HG03575 (cell line): ENCODE measurements around the gene GCNT1.
"Not testable (repeated sequence)": the region's sequence is repeated elsewhere in the genome, so short reads cannot be mapped to it uniquely, and the experiment has no call there.

ENCODE experiments used
- ATAC-seq: cut with Tn5 transposase; IDR thresholded peaks from one replicate; pipeline ENCODE4 v1.9.1; 2021; ENCODE audit not compliant: unreplicated experiment, insufficient number of reproducible peaks, low FRiP score; ENCODE audit errors: extremely low read depth

GCNT1 gene

GRCh38 chr9:76475686-76476085 lies 16.7 kb downstream of the GCNT1 start:
- no peak for ATAC-seq

GRCh38 chr9:76477818-76478217 lies 18.8 kb downstream of the GCNT1 start:
- ATAC-seq: not testable (repeated sequence)

GRCh38 chr9:76478226-76478625 lies 19.2 kb downstream of the GCNT1 start:
- ATAC-seq: no peak

- not testable (repeated sequence) for ATAC-seq
Measured at GRCh38 chr9:76479337-76479736, 20.4 kb downstream of the GCNT1 start.

DNA sequence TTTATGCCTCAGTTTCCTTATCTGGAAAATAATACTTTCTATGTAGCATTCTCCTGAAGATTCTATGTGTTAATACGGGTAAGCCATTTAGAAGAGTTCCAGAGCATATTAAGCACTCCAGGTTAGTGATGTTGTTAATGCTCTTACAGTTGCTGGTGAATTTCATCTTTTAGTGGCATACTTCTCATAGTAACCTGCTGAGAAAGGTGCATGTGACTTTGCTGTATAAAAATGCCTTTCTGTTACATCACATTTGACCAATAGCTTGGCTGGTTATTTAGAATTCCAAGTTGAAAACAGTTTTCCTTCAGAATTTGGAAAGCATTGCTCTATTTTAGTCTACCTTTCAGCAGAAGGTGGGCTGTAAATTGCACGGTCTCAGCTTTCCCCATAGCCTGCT lies 27.2 kb downstream of the GCNT1 start:
- ATAC-seq: no peak

- no peak for ATAC-seq
Measured at GRCh38 chr9:76490249-76490990, 31.4 kb downstream of the GCNT1 start.

DNA sequence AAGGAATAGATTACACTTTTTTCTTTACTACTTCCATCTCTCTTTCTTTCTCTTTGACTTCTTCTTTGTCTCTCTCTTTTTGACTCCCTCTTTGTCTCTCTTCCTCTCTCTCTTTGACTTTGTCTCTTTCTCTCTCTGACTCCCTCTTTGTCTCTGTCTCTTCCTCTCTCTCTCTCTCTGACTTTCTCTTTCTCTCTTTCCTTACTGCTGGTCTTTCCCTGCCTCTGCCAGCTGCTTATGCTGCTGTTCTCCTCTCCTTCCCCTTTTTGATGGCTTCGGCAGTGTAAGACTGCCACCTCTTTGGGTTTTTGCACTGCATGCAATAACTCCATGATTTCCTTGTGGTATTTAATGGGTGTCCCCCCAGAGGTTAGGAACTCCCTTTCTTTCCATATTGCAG lies 32.1 kb downstream of the GCNT1 start:
- not testable (repeated sequence) for ATAC-seq

GRCh38 chr9:76493496-76493895 lies 34.5 kb downstream of the GCNT1 start:
- not testable (repeated sequence) for ATAC-seq

DNA sequence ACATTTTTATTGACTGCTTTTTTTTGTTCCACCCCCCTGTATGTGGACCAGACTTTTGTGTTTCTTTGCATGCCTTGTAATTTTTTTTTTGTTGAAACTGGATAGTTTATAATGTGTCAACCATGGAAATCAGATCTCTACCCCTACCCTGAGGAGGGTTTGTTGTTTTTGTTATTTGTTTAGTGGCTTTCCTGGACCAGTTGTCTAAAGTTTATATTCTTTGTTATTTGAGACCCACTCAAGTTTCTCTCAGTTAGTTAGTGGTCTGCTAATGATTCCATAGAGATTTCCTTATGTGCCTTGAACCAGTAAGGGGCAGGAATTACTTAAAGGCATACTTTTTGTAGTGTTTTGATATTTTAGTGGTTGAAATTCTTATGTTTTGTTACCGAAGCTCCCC lies 41.1 kb downstream of the GCNT1 start:
- no peak for ATAC-seq

GRCh38 chr9:76502746-76503145 lies 43.8 kb downstream of the GCNT1 start:
- ATAC-seq: no peak

DNA sequence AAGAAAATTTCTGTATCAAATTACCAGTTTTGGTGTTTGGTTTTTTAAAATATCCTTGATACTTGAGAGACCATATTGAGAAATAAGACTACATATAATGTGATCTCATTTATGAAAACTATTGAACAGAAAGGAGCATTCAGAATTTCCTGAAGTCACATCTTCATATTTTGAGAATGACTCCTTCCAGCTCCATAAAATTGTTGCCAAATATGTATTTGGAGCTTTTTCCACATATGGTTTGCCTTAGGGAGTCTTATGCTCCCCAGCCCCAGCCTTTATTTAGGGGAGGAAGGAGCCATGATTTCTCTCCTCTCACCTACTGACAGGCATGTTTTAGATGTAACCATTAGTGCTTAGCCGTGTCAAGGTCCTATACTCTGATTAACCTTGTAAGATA lies 51.1 kb downstream of the GCNT1 start:
- ATAC-seq: no peak

- ATAC-seq: no peak
Measured at GRCh38 chr9:76510446-76510845, 51.5 kb downstream of the GCNT1 start.

GRCh38 chr9:76512826-76513225 lies 53.8 kb downstream of the GCNT1 start:
- no peak for ATAC-seq

DNA sequence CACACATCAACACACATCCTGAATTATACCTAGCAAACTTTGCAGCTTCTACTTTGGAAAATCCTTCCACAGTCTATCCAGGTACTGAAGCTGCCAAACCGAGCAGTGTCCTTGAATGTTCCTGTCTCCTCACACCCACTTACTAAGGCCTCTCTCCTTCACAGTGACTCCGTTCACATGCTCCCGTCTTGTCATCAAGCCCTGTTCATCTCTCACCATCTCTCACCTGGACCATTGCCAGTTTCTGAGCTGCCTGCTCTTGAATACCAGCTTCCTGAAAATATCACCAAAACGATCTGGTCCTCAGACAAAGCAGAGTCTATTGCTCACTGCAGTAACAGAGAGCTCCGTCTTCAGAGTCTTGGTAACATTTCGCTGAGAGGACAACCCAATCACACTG lies 57.4 kb downstream of the GCNT1 start:
- no peak for ATAC-seq

GRCh38 chr9:76516871-76517270 lies 57.9 kb downstream of the GCNT1 start:
- ATAC-seq: no peak

DNA sequence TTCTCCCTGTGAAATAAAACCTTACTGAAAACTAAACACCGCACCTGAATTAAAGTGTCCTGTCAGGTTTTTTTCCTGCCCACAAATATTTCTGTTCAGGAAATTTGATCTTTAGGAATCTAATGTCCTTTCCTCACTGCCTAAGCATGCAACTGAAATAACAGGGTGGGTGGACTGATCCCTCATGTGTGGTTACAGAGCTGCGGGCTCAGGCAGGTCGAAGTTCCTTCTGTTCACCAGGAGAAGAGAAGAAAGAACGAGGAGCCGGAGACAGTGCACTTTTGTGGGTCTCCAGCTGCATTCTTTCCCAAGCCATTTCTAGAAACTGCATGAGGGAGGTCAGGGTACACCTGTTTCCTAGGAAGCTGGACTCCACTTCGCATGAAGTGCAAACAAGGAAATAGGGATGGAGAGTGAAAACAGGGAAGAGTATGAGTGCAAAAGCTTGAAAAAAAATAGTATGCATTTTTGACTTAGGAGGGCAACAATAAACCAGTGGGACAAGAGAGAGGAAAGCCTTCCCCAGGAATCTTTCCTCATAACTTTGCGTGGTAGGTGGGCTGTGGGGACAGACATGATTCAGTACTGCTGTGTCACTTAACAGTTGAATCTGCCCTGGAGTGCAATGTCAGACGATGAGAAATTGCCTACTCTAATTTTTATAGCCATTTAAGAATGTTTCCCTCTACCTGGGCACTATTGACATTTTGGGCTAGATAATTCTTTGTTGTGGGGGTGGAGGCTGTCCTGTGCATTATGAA lies 60.3 kb downstream of the GCNT1 start:
- ATAC-seq: no peak

DNA sequence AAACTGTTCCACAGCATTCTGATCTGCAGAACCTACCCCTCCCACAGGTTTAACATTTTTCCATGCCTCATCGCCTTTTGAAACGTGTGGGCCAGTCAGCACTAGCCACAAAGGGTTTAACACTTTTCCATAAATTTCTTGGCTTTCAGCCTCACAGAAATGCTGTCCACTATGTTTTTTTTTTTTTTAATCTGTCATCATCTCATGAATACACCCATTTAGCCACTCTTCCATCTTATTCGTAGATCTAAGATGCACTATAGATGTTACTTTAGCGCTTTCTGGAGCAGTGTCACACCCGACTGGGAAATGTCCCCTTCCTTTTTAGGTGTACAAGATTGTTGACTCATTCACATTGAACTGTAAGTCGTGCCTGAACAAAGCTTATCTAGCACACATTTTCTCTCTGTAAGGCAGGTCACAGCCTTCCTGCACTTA lies 62.3 kb downstream of the GCNT1 start:
- no peak for ATAC-seq

DNA sequence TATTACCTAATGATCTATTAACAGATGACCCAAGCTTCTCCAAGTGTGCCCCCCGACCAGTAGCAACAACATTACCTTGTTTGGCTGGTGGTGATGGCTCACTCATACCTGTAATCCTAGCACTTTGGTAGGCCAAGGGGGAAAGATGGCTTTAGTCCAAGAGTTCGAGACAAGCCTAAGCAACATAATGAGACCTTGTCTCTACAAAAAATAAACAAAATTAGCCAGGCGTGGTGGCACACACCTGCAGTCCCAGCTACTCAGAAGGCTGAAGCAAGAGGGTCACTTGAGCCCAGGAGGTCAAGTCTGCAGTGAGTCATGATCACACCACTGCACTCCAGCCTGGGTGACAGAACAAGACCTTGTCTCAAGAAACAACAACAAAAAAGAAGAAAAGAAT lies 62.9 kb downstream of the GCNT1 start:
- no peak for ATAC-seq

DNA sequence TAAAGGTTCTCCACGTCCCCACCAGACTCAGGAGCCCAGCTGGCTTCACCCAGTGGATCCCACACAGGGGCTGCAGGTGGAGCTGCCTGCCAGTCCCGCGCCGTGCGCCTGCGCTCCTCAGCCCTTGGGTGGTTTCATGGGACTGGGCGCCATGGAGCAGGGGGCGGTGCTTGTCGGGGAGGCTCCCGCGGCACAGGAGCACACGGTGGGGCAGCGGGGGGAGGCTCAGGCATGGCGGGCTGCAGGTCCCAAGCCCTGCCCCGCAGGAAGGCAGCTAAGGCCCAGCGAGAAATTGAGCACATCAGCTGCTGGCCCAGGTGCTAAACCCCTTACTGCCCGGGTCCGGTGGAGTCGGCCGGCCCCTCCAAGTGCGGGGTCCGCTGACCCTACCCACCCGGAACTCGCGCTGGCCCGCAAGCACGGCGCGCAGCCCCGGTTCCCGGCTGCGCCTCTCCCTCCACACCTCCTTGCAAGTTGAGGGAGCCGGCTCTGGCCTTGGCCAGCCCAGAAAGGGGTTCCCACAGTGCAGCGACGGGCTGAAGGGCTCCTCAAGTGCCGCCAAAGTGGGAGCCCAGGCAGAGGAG lies 64.7 kb downstream of the GCNT1 start:
- not testable (repeated sequence) for ATAC-seq

GRCh38 chr9:76525196-76525595 lies 66.2 kb downstream of the GCNT1 start:
- ATAC-seq: no peak
